Placental epithelial cell (primary cell): ENCODE results near the gene SLC35D3. TPM values are rescaled to one million over a fixed set of nuclear protein-coding genes. Genes with fewer than 3 reads are reported as not detected.

Source experiments
- small RNA-seq: library from RNA; depleted of rRNA; stranded (forward); fragments of <200 nt; gene quantifications from one replicate; pipeline ENCODE3, GENCODE V24; 2012
- total RNA-seq: library from RNA; depleted of rRNA; stranded (reverse); fragments of >200 nt; gene quantifications from 2 replicates; pipeline ENCODE4 v1.2.3, GENCODE V29; 2012

Gene SLC35D3
- not detected in 2 replicates for total RNA-seq

GRCh38 chr6:136921936-136922684 is at the start of gene SLC35D3:
Gene SLC35D3 (plus strand): TSS chr6:136922301. CDS start chr6:136922429, 128 bp downstream.

Small RNA genes within 50 kb of the gene (small RNA-seq; reads per million reads assigned to genes)
- gene RF00019 (not detected), gene RPL35AP3 (not detected)

Other genes with a start within 250 kb of the SLC35D3 start
- gene MAP3K5, start 129.8 kb upstream of the SLC35D3 start, total RNA-seq, result 6.4 and 17.7 TPM in 2 replicates
- gene PEX7, start 99.7 kb upstream of the SLC35D3 start, total RNA-seq, result 6.7 and 7.4 TPM in 2 replicates
- not detected in 2 replicates for gene IL20RA, start 122.7 kb downstream of the SLC35D3 start, total RNA-seq